GM12878 (cell line): Measurements from ENCODE around the gene PRR23B.

Source experiments
- BRCA1 ChIP-seq: IDR thresholded peaks from 2 replicates; pipeline ENCODE4 v1.6.1; 2011; ENCODE audit warnings: low read depth, low read length, improper control_type of control experiment
- CTCF ChIP-seq, 3 experiments: IDR thresholded peaks in 2 of 3; conservative IDR thresholded peaks in 1 of 3; 2 replicates each; pipeline ENCODE4 v1.5.1; 2011; ENCODE audit warnings: low read depth in 3 of 3, low read length in 3 of 3, mild to moderate bottlenecking in 3 of 3, control low read depth in 2 of 3, moderate library complexity in 2 of 3, inconsistent platforms in 1 of 3, mixed read lengths in 1 of 3; ENCODE audit not compliant: control insufficient read depth in 2 of 3, insufficient read depth in 1 of 3; ENCODE audit errors: extremely low read depth in 1 of 3
- EP300 ChIP-seq, 2 experiments: fragments of 150-350 bp in 1 of 2; IDR thresholded peaks; 2 replicates each; pipeline ENCODE4 v1.6.1; 2011 to 2012; ENCODE audit warnings: low read depth in 2 of 2, low read length in 2 of 2, borderline replicate concordance in 1 of 2, improper control_type of control experiment in 1 of 2, inconsistent platforms in 1 of 2; ENCODE audit not compliant: control insufficient read depth in 1 of 2
- GABPA ChIP-seq: IDR thresholded peaks from 2 replicates; pipeline ENCODE4 v1.6.1; 2014; ENCODE audit warnings: antibody characterized with exemption, low read depth, mild to moderate bottlenecking, inconsistent platforms
- JUND ChIP-seq: IDR thresholded peaks from 2 replicates; pipeline ENCODE4 v1.6.1; 2012; ENCODE audit warnings: low read depth, mild to moderate bottlenecking, low read length, improper control_type of control experiment, moderate library complexity
- KDM1A ChIP-seq: fragments of 200-600 bp; sonication (generic); IDR thresholded peaks from 2 replicates; pipeline ENCODE4 v1.6.1; 2016; ENCODE audit warnings: borderline replicate concordance
- NFXL1 ChIP-seq: fragments of 450-650 bp; IDR thresholded peaks from 2 replicates; pipeline ENCODE4 v1.6.1; 2017; ENCODE audit warnings: antibody characterized with exemption, mild to moderate bottlenecking, borderline replicate concordance
- POLR2AphosphoS5 ChIP-seq: IDR thresholded peaks from 2 replicates; pipeline ENCODE4 v1.6.1; 2011; ENCODE audit warnings: mild to moderate bottlenecking, low read length, inconsistent platforms
- TF ChIP-seq, protein P1 (sequence below): IDR thresholded peaks from 2 replicates; pipeline ENCODE4 v1.6.1; 2012; ENCODE audit warnings: low read depth, low read length, improper control_type of control experiment
- TF ChIP-seq, protein P2 (sequence below): fragments of 450-650 bp; IDR thresholded peaks from 2 replicates; pipeline ENCODE4 v1.6.1; 2016; ENCODE audit warnings: mild to moderate bottlenecking

GRCh38 chr3:138971766-138972320 lies 48.9 kb downstream of the PRR23B start:
- TF ChIP-seq GABPA (no peak), CTCF (IDR thresholded peaks at IDR 0.05 in 2 of 3, conservative IDR thresholded peaks at IDR 0.05 in 1 of 3; ENCODE audit: control insufficient read depth in 2 of 3, extremely low read depth in 1 of 3, insufficient read depth in 1 of 3, low read depth in 3 of 3, low read length in 3 of 3) (no peak), EP300 (IDR thresholded peaks at IDR 0.05; ENCODE audit: borderline replicate concordance in 1 of 2, control insufficient read depth in 1 of 2, low read depth in 2 of 2, low read length in 2 of 2) (no peak), BRCA1 (no peak), NFXL1 (no peak), POLR2AphosphoS5 (no peak), KDM1A (no peak), JUND (no peak)
- TF ChIP-seq, protein P1, sequence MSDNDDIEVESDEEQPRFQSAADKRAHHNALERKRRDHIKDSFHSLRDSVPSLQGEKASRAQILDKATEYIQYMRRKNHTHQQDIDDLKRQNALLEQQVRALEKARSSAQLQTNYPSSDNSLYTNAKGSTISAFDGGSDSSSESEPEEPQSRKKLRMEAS: no peak
- TF ChIP-seq, protein P2, sequence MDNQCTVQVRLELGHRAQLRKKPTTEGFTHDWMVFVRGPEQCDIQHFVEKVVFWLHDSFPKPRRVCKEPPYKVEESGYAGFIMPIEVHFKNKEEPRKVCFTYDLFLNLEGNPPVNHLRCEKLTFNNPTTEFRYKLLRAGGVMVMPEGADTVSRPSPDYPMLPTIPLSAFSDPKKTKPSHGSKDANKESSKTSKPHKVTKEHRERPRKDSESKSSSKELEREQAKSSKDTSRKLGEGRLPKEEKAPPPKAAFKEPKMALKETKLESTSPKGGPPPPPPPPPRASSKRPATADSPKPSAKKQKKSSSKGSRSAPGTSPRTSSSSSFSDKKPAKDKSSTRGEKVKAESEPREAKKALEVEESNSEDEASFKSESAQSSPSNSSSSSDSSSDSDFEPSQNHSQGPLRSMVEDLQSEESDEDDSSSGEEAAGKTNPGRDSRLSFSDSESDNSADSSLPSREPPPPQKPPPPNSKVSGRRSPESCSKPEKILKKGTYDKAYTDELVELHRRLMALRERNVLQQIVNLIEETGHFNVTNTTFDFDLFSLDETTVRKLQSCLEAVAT: no peak
